Neural cell (in vitro differentiated cells): ENCODE data around the gene LONRF3. TPM values are rescaled to one million over a fixed set of nuclear protein-coding genes. Genes with fewer than 3 reads are reported as not detected.
A peak's percentile ranks its signal among the peaks of the same experiment; 100 is the strongest.

Experiments
- H2AFZ ChIP-seq: fragments of 200-600, 300-800 bp; sonication (generic), shearing (Covaris generic); 2 replicates; pipeline ENCODE4 v1.6.0; 2014; ENCODE audit warnings: low read depth, mild to moderate bottlenecking, antibody characterized with exemption, low read length, moderate library complexity
- H3F3A ChIP-seq: fragments of 200-600 bp; shearing (Covaris generic); 2 replicates; pipeline ENCODE4 v1.6.1; 2016; ENCODE audit warnings: mild to moderate bottlenecking, moderate library complexity, mixed read lengths, antibody characterized with exemption, low read length; ENCODE audit not compliant: insufficient read depth, poor library complexity, severe bottlenecking
- H3K27ac ChIP-seq: fragments of 200-600, 300-800 bp; sonication (generic), shearing (Covaris generic); 2 replicates; pipeline ENCODE4 v1.5.1; 2014; ENCODE audit warnings: mild to moderate bottlenecking, low read length, moderate library complexity
- H3K27me3 ChIP-seq: fragments of 300-800, 200-600 bp; sonication (generic), shearing (Covaris generic); 2 replicates; pipeline ENCODE4 v1.6.0; 2014; ENCODE audit warnings: mild to moderate bottlenecking, low read depth, low read length, moderate library complexity; ENCODE audit not compliant: insufficient read depth
- H3K36me3 ChIP-seq: fragments of 300-800, 200-600 bp; sonication (generic), shearing (Covaris generic); 2 replicates; pipeline ENCODE4 v1.5.1; 2014; ENCODE audit warnings: mild to moderate bottlenecking, antibody characterized with exemption, low read length, moderate library complexity; ENCODE audit not compliant: insufficient read depth
- H3K4me2 ChIP-seq: fragments of 300-800, 200-600 bp; sonication (generic), shearing (Covaris generic); 2 replicates; pipeline ENCODE4 v1.6.0; 2014; ENCODE audit warnings: mild to moderate bottlenecking, low read length
- H3K4me3 ChIP-seq: fragments of 300-800, 200-600 bp; sonication (generic), shearing (Covaris generic); 2 replicates; pipeline ENCODE4 v1.5.1; 2014; ENCODE audit warnings: mild to moderate bottlenecking, low read length, moderate library complexity
- H3K79me2 ChIP-seq: fragments of 200-600 bp; shearing (Covaris generic); replicated peaks from 2 replicates; pipeline ENCODE4 v1.6.0; 2014; ENCODE audit warnings: mild to moderate bottlenecking, low read length, moderate library complexity; ENCODE audit not compliant: insufficient read depth
- H3K9ac ChIP-seq: fragments of 300-800, 200-600 bp; sonication (generic), shearing (Covaris generic); 2 replicates; pipeline ENCODE4 v1.6.1; 2016; ENCODE audit warnings: mild to moderate bottlenecking, low read length, mixed read lengths
- H3K9me2 ChIP-seq: fragments of 200-600 bp; shearing (Covaris generic); 2 replicates; pipeline ENCODE4 v1.6.1; 2016; ENCODE audit warnings: mild to moderate bottlenecking, low read length, mixed read lengths; ENCODE audit not compliant: insufficient read depth
- H3K9me3 ChIP-seq: fragments of 200-600, 300-800 bp; sonication (generic), shearing (Covaris generic); 2 replicates; pipeline ENCODE4 v1.6.1; 2016; ENCODE audit warnings: mild to moderate bottlenecking, mixed run types, low read length, moderate library complexity, mixed read lengths
- H4K20me1 ChIP-seq: fragments of 200-600 bp; shearing (Covaris generic); 2 replicates; pipeline ENCODE4 v1.6.1; 2016; ENCODE audit warnings: mild to moderate bottlenecking, mixed run types; ENCODE audit not compliant: insufficient read depth
- EZH2 ChIP-seq: fragments of 200-600, 300-800 bp; shearing (Covaris generic), sonication (generic); IDR thresholded peaks from 2 replicates; pipeline ENCODE4 v1.6.1; 2014; ENCODE audit warnings: antibody characterized with exemption, low read length, borderline replicate concordance, mild to moderate bottlenecking; ENCODE audit not compliant: insufficient read depth, poor library complexity, severe bottlenecking
- POLR2AphosphoS5 ChIP-seq: IDR thresholded peaks from 2 replicates; pipeline ENCODE4 v1.6.1; 2012
- RAD21 ChIP-seq: fragments of 450-650 bp; conservative IDR thresholded peaks from 2 replicates; pipeline ENCODE4 v1.6.1; 2014; ENCODE audit warnings: antibody characterized with exemption, mild to moderate bottlenecking, moderate library complexity
- SMC3 ChIP-seq: fragments of 450-650 bp; conservative IDR thresholded peaks from 2 replicates; pipeline ENCODE4 v1.6.1; 2014; ENCODE audit warnings: antibody characterized with exemption, mild to moderate bottlenecking, moderate library complexity; ENCODE audit not compliant: poor library complexity
- TAF1 ChIP-seq: IDR thresholded peaks from 2 replicates; pipeline ENCODE4 v1.6.1; 2012; ENCODE audit warnings: low read depth
- polyA plus RNA-seq: library from polyadenylated mRNA; depleted of rRNA; stranded (reverse); fragments of >200 nt; gene quantifications from 2 replicates; pipeline ENCODE4 v1.2.3, GENCODE V29; 2014
- TF ChIP-seq, protein P1 (sequence below): fragments of 450-650 bp; IDR thresholded peaks from 2 replicates; pipeline ENCODE4 v1.5.1; 2014; ENCODE audit warnings: antibody characterized with exemption, mild to moderate bottlenecking, moderate library complexity; ENCODE audit not compliant: poor library complexity, severe bottlenecking
- TF ChIP-seq, protein P2 (sequence below): IDR thresholded peaks from 2 replicates; pipeline ENCODE4 v1.6.1; 2012; ENCODE audit warnings: borderline replicate concordance

Gene LONRF3
- polyA plus RNA-seq, 1 donor from 2014 or later = 0.41 TPM

DNA sequence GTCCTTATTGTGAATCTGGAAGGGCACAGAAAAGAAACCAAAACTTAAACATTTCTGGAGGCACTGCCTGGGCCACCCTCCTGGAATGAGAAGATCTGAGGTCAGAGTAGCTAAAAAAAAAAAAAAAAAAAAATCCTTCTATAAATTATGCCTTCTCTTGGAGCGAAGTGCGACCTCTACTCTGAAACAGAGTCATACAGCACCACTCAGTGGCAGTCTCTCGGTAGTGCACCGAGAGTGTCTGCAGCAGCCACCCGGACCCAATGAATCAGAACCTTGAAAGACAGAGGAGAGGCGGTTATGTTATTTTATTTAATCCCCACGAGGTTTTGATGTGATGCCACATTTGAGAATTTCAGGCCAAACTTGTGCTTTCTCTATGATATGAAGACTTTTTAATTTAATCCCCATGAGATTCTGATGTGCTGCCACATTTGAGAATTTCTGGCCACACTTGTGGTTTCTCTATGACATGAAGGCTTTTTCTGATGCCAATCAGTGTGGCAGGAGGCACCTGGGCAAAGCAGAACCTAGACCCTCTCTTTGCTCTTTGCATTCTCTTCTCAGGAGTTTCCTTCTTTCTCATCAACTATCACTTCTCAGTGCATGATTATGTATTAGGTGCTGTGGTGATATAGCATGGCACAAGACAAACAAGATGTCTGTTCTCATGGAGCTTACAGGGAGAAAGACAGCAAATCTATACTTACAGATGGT is 92.8 kb downstream of the LONRF3 start:
- Histone ChIP-seq H3K9ac (no peak overlapping the region), H2AFZ (no peak overlapping the region), H3K79me2 (no peaks in the 10 kb centered on the region), H4K20me1 (no peaks in the 10 kb centered on the region), H3K27me3 (no peaks in the 10 kb centered on the region), H3K4me3 (no peak overlapping the region), H3K27ac (no peak overlapping the region), H3K4me2 (no peak overlapping the region), H3F3A (no peaks in the 10 kb centered on the region), H3K36me3 (no peaks in the 10 kb centered on the region), H3K9me3 (no peaks in the 10 kb centered on the region), H3K9me2 (no peaks in the 10 kb centered on the region)
- TF ChIP-seq RAD21 (peak; percentile 48), EZH2 (no peak), POLR2AphosphoS5 (no peak), TAF1 (no peak), SMC3 (peak; percentile 55)
- TF ChIP-seq, protein P1, sequence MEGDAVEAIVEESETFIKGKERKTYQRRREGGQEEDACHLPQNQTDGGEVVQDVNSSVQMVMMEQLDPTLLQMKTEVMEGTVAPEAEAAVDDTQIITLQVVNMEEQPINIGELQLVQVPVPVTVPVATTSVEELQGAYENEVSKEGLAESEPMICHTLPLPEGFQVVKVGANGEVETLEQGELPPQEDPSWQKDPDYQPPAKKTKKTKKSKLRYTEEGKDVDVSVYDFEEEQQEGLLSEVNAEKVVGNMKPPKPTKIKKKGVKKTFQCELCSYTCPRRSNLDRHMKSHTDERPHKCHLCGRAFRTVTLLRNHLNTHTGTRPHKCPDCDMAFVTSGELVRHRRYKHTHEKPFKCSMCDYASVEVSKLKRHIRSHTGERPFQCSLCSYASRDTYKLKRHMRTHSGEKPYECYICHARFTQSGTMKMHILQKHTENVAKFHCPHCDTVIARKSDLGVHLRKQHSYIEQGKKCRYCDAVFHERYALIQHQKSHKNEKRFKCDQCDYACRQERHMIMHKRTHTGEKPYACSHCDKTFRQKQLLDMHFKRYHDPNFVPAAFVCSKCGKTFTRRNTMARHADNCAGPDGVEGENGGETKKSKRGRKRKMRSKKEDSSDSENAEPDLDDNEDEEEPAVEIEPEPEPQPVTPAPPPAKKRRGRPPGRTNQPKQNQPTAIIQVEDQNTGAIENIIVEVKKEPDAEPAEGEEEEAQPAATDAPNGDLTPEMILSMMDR = peak; percentile 43
- TF ChIP-seq, protein P2, sequence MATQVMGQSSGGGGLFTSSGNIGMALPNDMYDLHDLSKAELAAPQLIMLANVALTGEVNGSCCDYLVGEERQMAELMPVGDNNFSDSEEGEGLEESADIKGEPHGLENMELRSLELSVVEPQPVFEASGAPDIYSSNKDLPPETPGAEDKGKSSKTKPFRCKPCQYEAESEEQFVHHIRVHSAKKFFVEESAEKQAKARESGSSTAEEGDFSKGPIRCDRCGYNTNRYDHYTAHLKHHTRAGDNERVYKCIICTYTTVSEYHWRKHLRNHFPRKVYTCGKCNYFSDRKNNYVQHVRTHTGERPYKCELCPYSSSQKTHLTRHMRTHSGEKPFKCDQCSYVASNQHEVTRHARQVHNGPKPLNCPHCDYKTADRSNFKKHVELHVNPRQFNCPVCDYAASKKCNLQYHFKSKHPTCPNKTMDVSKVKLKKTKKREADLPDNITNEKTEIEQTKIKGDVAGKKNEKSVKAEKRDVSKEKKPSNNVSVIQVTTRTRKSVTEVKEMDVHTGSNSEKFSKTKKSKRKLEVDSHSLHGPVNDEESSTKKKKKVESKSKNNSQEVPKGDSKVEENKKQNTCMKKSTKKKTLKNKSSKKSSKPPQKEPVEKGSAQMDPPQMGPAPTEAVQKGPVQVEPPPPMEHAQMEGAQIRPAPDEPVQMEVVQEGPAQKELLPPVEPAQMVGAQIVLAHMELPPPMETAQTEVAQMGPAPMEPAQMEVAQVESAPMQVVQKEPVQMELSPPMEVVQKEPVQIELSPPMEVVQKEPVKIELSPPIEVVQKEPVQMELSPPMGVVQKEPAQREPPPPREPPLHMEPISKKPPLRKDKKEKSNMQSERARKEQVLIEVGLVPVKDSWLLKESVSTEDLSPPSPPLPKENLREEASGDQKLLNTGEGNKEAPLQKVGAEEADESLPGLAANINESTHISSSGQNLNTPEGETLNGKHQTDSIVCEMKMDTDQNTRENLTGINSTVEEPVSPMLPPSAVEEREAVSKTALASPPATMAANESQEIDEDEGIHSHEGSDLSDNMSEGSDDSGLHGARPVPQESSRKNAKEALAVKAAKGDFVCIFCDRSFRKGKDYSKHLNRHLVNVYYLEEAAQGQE = no peak

Other genes with a start within 250 kb of the LONRF3 start
- 0.30 and 0.98 TPM in 2 replicates for gene IL13RA1, start 247.0 kb upstream of the LONRF3 start, polyA plus RNA-seq
- gene ZCCHC12, start 150.8 kb upstream of the LONRF3 start, polyA plus RNA-seq = 146 and 167 TPM in 2 replicates
- gene CT47C1, start 98.4 kb downstream of the LONRF3 start, polyA plus RNA-seq = not detected in 2 replicates
- 0.04 TPM in 1 of 2 replicates, not detected in the other for gene KIAA1210, start 153.2 kb downstream of the LONRF3 start, polyA plus RNA-seq